Activated T-cell treated with anti-CD3 and anti-CD28 coated beads, Interleukin-2, amount 50 U/mL, for 48 hours (primary cell): ENCODE data around the gene SCYL1.

Source experiments
- DNase-seq, 2 experiments: peaks; one replicate each; pipeline ENCODE4 v3.0.0-alpha.2; 2020

SCYL1 gene

DNA sequence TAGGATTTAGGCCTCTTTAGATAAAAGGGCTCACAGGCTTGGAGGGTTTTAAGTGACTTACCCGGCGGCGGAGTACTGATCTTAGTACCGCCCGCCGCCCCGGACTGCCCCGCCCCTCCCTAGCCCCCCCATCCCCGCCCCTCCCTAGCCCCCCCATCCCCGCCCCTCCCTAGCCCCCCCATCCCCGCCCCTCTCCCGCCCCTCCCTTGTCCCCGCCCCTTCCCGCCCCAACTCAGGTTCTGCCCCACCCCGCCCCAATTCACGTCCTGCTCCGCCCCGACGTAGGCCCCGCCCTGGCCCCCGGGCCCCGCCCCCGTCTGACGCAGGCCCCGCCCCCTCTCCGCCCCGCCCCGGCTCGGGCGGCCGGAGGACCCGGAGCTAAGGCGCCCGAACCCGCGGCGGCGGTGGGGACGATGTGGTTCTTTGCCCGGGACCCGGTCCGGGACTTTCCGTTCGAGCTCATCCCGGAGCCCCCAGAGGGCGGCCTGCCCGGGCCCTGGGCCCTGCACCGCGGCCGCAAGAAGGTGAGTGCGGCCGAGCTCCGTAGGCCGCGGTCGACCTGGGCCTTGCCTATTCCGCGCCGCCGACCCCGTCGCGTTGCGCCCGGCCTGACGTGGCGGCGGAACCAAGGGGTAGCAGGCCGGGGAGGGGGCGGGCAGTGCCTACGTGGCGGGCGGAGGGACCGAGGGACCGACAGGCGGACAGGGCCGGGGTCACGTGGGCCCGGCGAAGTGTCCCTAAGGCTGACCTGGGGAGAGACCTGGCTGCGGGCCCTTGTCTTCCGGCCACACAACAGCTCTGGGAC is at the start of gene SCYL1:
Gene SCYL1, plus strand, starts transcription at position 343 of the 805 bp plus-strand sequence. Its CDS starts 71 bp downstream, at position 414.
- DNase-seq, result peak; percentile 89

DNA sequence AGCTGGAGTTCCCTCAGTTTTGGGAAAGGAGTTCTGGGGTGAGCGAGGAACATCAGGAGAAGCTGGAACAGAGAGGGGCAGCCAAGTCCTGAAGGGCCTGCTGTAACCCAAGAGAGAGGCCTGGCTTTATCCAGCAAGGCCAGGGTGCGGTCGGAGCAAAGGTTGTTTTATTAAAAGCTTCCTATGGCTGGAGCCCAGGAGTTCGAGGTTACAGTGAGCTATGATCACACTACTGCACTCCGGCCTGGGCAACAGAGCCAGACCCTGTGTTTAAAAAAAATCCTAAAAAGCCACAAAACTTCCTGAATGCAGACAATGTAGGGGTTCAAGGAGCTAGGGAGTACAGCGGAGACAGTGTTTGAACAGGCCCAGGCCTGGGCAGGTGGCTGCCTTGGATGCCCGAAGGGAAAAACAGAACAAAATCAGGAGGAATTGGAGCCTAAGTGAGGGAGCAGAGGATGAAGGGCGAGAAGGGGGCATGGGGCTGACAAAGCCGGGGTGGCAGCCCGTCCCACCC is 48.2 kb upstream of the SCYL1 start:
- DNase-seq, result no peak

DNA sequence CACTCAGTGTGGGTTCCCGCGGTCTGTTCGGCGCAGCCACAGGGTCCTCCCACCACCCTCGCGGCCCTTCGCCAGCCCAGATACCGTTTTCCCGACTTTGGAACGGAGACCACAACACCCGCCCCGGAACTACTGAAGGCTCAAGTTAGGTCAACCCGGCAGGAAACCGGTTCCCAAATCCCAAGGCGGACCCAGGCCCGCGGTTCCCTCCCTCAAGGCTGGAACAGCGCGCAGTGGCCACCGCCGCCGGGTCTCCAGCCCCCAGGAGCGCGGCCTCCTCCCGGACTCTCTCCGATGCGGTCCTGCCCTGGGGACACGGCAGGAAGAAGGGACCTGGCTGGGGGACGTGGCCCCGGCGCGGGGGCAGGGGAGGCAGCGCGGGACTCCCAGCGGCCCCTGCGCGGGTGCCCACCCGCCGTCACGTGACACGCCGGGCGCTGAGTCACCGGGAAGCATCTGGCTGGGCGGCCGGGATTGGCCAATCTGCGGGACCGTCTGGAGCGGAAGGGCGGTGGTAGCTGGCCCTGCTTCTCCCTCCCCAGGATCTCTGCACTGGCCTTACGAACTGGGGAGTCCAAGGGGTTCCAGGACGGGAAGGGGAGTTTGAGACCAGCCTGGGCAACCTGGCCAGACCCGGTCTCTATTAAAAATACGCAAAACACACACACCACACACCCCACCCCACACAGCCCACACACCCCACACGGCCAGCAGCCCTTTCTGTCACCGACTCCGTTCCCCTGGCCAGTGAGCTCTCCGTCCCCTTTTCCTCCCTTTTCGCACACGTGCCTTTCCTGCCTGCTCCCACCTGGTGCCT is 47.5 kb upstream of the SCYL1 start:
- DNase-seq, result peak; percentile 97

DNA sequence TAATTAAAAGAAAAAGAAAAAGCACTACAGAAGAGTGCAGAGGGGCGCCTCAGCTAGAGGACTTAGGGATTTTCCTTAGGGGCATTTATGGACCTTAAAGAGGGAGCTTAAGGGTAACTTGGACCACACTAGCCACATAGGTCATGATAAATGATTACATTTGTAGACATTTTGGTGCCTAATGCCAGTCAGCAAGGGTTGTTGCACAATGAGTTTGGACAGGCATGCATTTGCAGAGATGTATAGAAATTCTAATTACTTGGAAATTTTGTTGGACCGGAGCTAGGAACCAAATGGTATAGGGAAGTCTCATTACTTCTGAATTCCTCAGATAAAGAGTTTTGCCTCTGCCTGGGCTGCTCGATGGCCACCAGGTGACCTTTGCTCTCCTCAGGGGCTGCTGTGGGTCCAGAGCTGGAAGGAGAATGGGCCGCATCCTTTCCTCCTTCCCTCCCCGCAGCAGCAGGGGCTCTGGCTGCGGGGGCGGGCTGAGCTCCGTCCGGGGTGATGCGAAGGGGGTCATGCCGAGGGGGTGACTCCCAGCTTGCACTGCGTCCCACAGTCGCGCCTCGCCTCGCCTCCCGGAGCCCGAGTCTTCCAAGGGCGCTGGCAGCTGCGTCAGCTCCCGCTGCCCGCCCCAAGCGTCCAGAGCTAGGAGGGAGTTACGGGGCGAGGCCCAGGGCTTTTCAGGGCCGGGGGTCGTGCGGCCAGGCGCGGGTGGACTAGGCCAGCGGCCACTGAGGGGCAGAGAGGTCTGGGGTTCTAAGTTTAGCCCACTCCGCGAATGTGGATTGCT is 46.3 kb upstream of the SCYL1 start:
- no peak for DNase-seq

DNA sequence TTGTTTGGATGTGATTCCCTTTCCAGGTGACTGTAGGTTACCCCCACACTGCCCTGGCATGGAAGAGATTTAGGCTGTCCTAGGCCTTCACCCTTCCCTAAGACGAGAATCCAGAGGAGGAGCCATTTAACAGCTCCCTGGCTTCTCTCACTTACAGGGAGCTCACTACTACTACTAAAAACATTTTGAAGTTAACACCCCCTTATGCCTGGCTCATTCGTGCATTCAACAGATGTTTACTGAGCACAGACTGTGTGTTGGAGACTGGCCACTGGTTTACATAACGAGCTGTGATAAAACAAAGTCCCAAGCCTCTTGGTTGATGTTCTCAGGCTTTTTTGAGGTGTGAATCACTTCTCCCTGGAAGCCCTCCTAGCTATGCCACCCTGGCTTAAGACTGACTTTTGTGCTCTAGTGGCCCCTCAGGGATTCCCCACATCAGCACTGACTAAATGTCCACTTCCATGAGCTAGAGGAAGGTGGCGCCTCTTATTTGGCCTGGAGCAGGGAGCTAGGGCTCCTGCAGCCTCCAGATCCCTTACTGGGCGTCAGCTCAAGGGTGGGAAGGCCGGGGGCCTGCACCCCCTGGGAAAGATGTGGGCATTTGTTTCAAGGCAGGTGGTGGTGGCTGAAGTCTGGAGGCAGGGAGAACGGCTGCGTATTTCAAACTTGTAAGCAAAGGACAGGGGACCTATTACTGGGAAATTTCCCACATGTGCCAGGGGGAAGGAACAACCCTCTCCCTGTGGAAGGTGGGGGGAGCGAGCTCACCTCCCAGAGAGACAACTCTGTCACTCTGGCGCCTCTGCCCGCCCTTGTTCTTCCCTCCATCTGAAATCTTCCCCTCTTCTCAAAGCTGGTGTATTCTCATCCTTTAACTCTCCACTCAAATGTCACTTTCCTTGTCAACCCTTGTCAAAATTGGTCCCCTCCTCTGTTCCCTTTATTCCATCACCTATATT is 45.4 kb upstream of the SCYL1 start:
- DNase-seq, result no peak

DNA sequence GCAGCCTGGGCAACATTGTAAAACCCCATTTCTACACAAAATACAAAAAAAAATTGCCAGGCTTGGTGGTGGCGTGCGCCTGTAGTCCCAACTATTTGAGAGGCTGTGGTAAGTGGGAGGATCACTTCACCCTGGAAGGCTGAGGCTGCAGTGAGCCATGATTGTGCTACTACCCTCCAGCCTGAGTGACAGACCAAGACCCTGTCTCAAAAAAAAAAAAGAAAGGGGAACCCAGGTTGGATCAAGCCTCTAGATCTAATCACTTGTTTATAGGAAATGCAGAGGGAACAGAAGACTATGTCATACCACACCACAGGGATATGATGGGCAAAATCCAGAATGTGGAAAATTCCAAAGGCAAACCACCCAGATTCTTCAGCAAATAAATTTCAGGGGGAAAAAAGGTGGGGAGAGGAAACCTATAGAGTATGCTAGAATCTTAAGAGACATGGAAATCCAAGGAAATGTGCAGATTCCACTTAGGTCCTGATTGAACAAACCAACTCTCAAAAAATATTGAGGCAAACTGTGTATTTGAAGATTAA is 42.5 kb upstream of the SCYL1 start:
- DNase-seq, result no peak

DNA sequence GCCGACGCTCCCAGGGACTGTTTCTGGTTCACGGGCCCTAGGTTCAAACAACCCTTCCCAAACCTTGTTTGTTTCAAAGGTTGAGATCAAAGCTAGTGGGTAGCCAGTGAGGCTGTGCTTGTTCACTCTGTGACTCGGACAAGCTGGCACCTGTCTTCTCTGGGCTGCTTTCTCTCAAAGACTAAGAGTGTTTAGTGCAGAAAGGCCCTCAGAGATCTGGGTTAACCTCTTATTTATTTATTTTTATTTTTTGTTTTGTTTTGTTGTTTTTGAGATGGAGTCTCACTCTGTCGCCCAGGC is 39.0 kb upstream of the SCYL1 start:
- no peak for DNase-seq

DNA sequence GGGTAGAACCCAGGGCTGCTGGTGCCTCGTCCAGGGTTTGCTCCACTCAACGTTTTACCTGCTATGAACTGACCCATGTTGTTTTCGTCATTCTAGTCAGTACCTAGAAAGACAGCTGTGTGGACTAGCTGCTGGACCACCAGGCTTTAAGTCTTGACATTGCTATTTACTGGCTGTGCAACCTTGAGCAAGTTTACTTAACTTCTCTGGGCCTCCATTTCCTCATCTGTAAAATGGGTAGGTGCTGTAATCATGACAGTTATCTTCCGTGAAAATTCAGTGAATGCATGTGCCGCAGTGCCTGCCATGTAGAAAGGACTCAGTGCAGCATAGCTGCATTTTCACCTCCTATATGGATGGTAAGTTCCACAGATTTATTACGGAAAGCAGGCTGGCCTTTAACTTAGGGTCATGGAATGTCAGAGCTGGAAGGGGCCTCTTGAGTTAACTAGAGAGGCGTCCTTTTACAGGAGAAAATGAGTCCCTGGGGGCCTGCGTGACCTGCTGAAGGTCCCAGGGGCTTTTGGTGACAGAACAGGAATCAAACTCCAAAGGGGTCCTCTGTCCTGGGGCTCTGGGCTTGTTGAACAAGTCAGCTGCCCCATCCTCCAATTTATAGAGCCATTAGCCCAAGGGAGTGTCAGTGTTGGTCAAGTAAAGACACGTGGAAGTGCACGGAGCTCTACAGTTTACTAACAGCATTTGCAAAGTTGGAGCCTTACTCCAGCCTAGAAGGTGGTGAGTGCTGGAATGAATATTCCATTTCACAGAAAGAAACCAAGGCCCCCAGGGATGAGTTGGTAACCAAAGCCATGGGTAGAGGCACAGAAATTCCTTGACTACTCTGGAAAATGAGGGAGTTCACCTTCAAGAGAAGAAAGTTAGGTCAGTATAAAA is 38.1 kb upstream of the SCYL1 start:
- no peak for DNase-seq

DNA sequence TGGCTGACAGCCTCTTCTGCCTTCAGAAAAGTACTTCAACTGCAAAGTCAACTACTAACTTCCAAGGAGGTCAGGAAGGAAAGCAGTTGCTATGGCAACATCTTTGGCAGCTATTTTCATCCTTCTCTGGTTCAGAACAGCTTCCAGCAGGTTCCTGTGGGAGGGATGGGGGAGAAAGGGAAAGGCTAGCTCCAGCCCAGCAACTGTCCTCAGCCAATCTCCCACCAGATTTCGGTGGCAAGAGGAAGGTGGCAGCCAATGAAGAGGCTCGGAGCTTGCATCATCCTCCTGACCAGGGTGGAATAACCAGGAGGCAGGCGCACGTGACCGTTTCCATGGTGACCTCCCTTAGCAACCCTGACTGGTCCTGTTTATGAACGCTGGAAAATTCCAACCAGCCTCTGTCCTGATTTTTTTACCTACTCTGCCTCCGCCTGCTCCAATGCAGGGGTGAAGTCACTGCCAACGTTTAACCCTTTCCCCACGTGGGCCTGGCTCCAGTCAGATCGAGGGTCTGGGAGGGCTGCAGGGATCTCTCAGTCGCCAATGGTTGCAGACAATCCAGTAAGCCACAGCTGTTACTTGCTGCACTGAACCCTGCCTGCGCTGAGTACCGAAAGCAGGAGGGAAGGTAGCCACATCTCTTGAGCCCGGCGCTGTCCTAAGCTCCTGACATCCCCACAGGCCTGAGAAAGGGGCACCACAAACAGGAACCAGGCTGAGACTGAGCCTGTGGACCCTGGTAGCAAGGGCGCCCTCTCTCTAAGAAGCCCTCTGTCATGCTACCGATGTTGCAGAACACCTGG is 37.2 kb upstream of the SCYL1 start:
- DNase-seq, result no peak

- DNase-seq, result no peak
Observed at GRCh38 chr11:65488273-65489034, 36.4 kb upstream of the SCYL1 start.

DNA sequence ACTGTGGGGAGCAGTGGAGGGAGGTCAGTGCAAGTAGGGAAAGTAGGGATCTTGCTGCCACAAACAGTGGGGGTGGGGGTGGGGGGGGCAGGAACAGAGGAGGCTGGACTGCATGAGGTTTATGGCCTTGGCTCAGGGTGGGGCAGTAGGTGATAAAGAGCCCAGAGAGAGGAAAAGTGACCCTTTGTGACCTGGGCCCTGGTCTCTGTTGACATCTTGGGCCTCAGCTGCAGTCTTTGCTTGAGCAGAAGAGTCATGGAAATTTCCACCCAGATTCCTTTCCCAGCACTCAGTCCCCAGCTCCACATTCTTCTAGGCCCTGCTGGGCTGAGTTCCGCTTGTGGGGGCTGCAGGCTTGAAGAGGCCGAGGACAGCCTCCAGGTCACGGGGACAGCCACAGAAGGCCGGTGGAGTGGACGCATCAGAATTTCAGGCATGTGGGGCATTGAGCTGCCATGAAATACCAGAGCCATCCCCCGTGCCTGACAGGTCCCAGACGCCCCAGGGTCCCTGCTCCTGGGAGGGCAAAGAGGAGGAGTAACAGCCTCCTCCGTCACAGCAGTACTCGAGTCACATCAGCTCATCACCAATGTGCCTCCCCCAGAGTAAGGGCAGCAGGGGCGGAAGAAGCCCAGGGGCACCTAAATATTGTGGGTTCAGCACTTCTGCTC is 35.7 kb upstream of the SCYL1 start:
- no peak for DNase-seq

DNA sequence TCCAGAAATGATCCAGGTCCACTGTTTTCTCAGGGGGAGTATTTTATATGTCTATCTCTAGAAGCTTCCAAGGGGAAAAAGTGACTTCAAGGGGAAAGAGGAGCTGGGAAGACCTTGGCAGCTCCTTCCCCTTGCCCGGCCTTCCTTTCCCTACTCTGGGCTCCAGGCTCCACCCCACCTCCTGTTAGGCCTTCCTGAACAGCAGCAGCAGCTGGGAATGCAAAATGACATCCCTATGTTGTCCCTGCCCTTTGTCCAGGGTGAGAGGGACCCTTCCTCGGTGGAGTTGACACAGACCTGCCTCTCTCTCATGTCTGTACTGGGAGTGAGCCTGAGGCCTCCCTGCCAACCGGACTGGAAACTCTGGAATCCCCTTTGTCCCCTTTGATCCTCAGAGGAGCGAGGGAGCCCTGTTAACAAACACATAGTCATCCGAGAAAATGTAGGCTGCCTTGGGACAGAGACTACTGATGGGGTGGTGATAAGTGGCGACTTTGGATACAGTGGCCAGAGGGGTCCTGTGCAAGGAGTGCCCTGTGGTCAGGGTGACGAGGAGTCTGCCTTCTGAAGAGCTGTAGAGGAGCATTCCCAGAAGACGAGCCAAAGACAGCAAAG is 35.1 kb upstream of the SCYL1 start:
- no peak for DNase-seq

DNA sequence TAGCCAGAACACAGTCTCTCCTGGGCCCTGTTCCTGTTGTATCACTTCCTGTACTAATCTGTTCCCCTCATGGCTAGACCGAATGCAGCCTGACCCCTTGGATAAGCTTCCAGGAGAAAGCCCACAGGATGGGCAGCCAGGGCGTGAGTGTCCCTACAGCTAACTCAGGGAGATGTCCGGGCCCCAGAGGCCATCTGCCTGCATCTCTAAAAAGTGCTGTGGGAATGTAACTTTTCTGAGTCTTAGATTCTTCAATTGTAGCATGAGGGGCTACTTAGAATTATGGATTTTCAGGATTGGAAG is 33.8 kb upstream of the SCYL1 start:
- no peak for DNase-seq

DNA sequence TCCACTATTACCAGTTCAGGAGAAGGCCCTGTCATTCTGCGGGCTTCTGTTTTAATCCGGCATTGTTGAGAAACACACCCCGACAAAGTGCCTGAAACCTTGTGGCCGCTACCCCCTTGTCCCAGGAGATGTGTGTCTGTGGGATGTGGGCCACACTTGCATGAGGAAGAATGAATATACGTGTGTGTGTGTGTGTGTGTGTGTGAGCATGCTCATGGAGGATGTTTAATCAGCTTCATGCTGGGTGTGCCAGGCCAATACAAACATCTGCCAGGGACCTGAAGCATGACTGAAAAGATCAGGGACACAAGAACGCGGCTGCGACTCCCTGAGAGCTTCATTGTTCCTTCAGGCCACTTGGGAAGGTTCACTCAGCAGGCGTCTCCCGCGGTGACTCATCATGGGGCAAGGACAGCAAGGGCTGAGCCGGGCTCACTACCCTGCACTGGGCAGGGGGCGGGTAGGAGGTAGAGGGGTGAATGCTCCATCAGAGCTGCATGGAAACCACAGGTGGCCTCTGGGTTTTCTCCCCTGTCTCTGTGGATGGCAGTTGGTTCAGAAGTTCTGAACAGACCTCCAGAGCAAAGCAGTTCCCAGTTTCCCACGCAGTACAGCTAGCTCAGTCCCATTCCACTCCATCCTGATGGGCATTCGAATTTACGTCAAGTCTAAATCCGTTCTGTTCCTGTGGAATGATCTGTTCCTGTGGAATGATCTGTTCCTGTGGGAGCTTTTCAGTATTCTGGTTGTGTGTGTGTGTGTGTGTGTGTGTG is 33.1 kb upstream of the SCYL1 start:
- no peak for DNase-seq

DNA sequence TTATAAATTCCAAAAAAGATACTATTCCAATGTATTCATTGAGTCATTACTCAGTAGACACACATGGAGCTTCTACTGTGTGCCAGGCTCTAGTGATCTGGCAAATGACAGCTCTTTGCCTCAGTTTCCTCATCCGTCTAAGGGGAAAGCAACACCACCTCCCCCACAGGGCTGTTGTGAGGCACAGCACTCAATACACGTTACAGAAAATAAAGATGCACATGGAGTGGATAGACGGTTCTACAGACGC is 32.6 kb upstream of the SCYL1 start:
- DNase-seq, result no peak

- peak; percentile 58 to 59 for DNase-seq
Observed at GRCh38 chr11:65492637-65493366, 32.1 kb upstream of the SCYL1 start.
